HepG2 (cell line): Measurements from ENCODE around the gene INF2. TPM values are rescaled to one million over a fixed set of nuclear protein-coding genes. Genes with fewer than 3 reads are reported as not detected.
A peak's percentile ranks its signal among the peaks of the same experiment; 100 is the strongest.

Experiments
- AHDC1 ChIP-seq: sonication (generic); formaldehyde crosslinking; IDR thresholded peaks from 2 replicates; pipeline ENCODE4 v1.5.1; 2020; ENCODE audit warnings: mild to moderate bottlenecking, missing genetic modification reagents, borderline replicate concordance
- ASH2L ChIP-seq: fragments of 300-600, 200-600 bp; sonication (generic); IDR thresholded peaks from 2 replicates; pipeline ENCODE4 v1.7.0; 2017; ENCODE audit warnings: low read depth, mild to moderate bottlenecking, moderate library complexity, mixed read lengths, low read length; ENCODE audit not compliant: insufficient read length
- CCAR2 ChIP-seq: fragments of 200-400 bp; formaldehyde crosslinking; optimal IDR thresholded peaks from 2 replicates; pipeline ENCODE3; 2018; ENCODE audit warnings: low read depth, mild to moderate bottlenecking, low read length, moderate library complexity
- ELF3 ChIP-seq: IDR thresholded peaks from 2 replicates; pipeline ENCODE4 v1.6.1; 2016; ENCODE audit warnings: missing genetic modification reagents, missing compliant biosample characterization
- KLF11 ChIP-seq: IDR thresholded peaks from 2 replicates; pipeline ENCODE4 v1.6.1; 2016; ENCODE audit warnings: missing compliant biosample characterization
- MIER2 ChIP-seq: IDR thresholded peaks from 2 replicates; pipeline ENCODE4 v1.6.1; 2016; ENCODE audit warnings: missing biosample characterization, missing genetic modification reagents
- RBAK ChIP-seq: sonication (generic); formaldehyde crosslinking; IDR thresholded peaks from 2 replicates; pipeline ENCODE4 v1.5.1; 2020; ENCODE audit warnings: mild to moderate bottlenecking, missing genetic modification reagents
- RBM22 ChIP-seq: fragments of 200-400 bp; formaldehyde crosslinking; optimal IDR thresholded peaks from 2 replicates; pipeline ENCODE3; 2017; ENCODE audit warnings: mild to moderate bottlenecking, low read length, moderate library complexity
- REL ChIP-seq: sonication (generic); formaldehyde crosslinking; conservative IDR thresholded peaks from 2 replicates; pipeline ENCODE4 v1.8.0; 2022; ENCODE audit warnings: mild to moderate bottlenecking, missing genetic modification reagents, moderate library complexity
- TGIF2 ChIP-seq: IDR thresholded peaks from 2 replicates; pipeline ENCODE4 v1.6.1; 2016; ENCODE audit warnings: control low read depth, missing compliant biosample characterization
- ZFP37 ChIP-seq: sonication (generic); formaldehyde crosslinking; IDR thresholded peaks from 2 replicates; pipeline ENCODE4 v1.4.0; 2020; ENCODE audit warnings: missing genetic modification reagents, borderline replicate concordance
- ZHX1 ChIP-seq: sonication (generic); formaldehyde crosslinking; IDR thresholded peaks from 2 replicates; pipeline ENCODE4 v1.8.1; 2022; ENCODE audit warnings: low read depth, mild to moderate bottlenecking, missing genetic modification reagents
- ZNF337 ChIP-seq: sonication (generic); formaldehyde crosslinking; IDR thresholded peaks from 2 replicates; pipeline ENCODE4 v1.5.1; 2020; ENCODE audit warnings: missing genetic modification reagents, low read depth, mild to moderate bottlenecking, borderline replicate concordance
- ZNF616 ChIP-seq: sonication (generic); formaldehyde crosslinking; IDR thresholded peaks from 2 replicates; pipeline ENCODE4 v1.5.0; 2020; ENCODE audit warnings: low read depth, mild to moderate bottlenecking, missing genetic modification reagents
- polyA plus RNA-seq, 8 experiments: library from polyadenylated mRNA; depleted of rRNA in 3 of 8; stranded (reverse) in 7 of 8; unstranded in 1 of 8; fragments of >200 nt; fragmentation: Illumina TruSeq in 4 of 8; extraction: Trizol in 4 of 8; gene quantifications; 2 replicates each; pipeline versions ENCODE4 v1.2.1 to v1.2.3, GENCODE V29; 2011 to 2016; ENCODE audit warnings: low read depth in 4 of 8, missing spikeins in 1 of 8, mixed read lengths in 1 of 8; ENCODE audit not compliant: insufficient read depth in 1 of 8
- total RNA-seq, 5 experiments: library from RNA; depleted of rRNA; stranded (reverse); fragments of >200 nt; fragmentation: Illumina TruSeq; extraction: Trizol; gene quantifications; 2 replicates each; pipeline ENCODE4 v1.2.3, GENCODE V29; 2016; ENCODE audit warnings: low read depth in 1 of 5
- TF ChIP-seq, protein P1 (sequence below): sonication (generic); formaldehyde crosslinking; conservative IDR thresholded peaks from 2 replicates; pipeline ENCODE4 v1.8.0; 2022; ENCODE audit warnings: missing genetic modification reagents

The INF2 gene
- total and polyA plus RNA-seq, 2 of the 13 experiments (the other 11 are each of a cell fraction or from before 2014, with no cell fraction given) = 16.4 to 26.4 TPM

DNA sequence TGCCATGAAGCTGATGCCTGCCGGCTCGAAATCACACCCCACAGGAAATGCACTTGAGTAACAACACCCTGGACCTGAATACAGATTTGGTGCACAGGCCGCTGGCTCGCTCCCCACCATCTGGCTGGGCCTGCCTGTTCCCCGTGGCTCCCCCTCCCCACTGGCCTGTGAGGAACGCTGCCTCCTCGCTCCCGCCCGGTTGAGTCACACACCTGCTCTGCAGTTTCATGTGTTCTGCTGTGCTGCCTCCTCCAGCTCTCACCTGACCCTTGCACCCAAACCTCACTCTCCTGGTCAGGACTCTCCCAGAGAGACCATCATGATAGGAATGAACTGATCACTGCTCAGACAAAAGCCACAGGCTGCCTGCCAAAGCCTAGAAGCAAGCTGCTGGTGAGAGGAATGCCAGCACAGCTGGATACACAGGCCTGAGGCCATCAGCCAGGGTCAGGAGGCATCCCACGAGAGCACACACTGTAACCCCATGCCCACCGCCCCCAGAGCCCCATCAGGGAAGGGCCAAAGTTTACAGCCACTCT lies 59.8 kb downstream of the INF2 start (continued):
- TF ChIP-seq, protein P1, sequence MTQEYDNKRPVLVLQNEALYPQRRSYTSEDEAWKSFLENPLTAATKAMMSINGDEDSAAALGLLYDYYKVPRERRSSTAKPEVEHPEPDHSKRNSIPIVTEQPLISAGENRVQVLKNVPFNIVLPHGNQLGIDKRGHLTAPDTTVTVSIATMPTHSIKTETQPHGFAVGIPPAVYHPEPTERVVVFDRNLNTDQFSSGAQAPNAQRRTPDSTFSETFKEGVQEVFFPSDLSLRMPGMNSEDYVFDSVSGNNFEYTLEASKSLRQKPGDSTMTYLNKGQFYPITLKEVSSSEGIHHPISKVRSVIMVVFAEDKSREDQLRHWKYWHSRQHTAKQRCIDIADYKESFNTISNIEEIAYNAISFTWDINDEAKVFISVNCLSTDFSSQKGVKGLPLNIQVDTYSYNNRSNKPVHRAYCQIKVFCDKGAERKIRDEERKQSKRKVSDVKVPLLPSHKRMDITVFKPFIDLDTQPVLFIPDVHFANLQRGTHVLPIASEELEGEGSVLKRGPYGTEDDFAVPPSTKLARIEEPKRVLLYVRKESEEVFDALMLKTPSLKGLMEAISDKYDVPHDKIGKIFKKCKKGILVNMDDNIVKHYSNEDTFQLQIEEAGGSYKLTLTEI (CRISPR knock-in tag) = no peak
- TF ChIP-seq TGIF2 (peak; percentile 70; the same call in 1 of the 2 replicates), REL (no peak), ASH2L (no peak), ZHX1 (CRISPR knock-in tag) (0 out of 2 replicates have a peak, but pooled peaks have one; percentile 49), ZNF337 (no peak), ZFP37 (CRISPR knock-in tag) (no peak), RBAK (CRISPR knock-in tag) (no peak; the same call in 1 of the 2 replicates), AHDC1 (CRISPR knock-in tag) (no peak; the same call in 1 of the 2 replicates), ELF3 (CRISPR knock-in tag) (no peak; the same call in 1 of the 2 replicates), RBM22 (peak; percentile 60), CCAR2 (no peak), KLF11 (CRISPR knock-in tag) (no peak; the same call in 1 of the 2 replicates), ZNF616 (no peak), MIER2 (no peak)
